ENCODE measurements around the gene DONSON.

The DONSON gene, protein sequence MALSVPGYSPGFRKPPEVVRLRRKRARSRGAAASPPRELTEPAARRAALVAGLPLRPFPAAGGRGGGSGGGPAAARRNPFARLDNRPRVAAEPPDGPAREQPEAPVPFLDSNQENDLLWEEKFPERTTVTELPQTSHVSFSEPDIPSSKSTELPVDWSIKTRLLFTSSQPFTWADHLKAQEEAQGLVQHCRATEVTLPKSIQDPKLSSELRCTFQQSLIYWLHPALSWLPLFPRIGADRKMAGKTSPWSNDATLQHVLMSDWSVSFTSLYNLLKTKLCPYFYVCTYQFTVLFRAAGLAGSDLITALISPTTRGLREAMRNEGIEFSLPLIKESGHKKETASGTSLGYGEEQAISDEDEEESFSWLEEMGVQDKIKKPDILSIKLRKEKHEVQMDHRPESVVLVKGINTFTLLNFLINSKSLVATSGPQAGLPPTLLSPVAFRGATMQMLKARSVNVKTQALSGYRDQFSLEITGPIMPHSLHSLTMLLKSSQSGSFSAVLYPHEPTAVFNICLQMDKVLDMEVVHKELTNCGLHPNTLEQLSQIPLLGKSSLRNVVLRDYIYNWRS

DNA sequence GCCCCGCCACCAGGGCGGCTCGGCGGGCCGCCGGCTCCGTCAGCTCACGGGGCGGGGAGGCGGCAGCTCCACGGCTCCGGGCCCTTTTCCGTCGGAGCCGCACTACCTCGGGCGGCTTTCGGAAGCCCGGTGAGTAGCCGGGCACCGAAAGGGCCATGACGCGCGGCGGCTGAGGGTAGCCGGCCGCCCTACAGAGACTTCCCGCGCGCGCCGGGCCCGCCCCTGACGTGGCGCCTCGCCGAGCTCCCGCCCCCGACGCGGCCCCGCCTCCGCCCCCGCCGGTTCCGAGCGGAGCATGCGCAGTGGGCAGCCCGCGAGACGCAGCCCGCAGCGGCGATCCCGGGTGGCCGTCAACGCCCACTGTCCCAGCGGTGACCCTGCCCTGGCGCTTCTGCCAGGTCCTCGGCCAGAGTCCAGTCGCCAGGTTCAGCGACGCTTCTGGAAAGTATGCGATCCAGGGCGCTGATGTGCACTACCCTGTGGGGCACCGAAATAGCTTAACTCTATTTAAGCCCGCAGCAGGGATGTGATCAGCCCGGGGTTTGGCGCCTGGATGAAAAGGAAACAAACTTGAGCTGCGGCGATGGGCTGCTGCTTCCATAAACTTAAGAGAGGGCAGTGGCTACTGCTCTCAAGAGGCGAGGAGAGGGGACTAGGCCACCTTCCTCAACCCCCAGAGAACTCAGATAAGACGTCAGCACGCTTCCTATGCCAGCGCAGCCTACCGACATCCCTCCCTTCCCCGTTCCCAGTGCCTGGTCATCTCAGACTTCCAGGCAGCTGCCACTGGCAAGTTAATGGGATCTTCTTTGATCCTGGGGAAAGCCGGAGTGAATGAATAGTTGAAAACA, at the start of gene DONSON:
Gene DONSON, minus strand, starts transcription at position 200 of the 851 bp plus-strand sequence. Its CDS starts 43 bp downstream, at position 157.
- peaks cover 27 to 35% of the 10 kb centered on the region in 2 experiments for H3K36me3 ChIP-seq (ENCODE audit: control insufficient read depth in 2 of 2, insufficient read depth in 1 of 2, low read length in 2 of 2)
- no peaks in the 10 kb centered on the region for H3K9me3 ChIP-seq (ENCODE audit: control insufficient read depth, insufficient read depth, low read depth, low read length)
- CTCF ChIA-PET, result interaction anchor here (0.6 to 7.4 kb wide), 7 partner anchors 9 to 967 kb away, joined by 3 to 79 read pairs (median 3); no protein-coding TSS in a partner anchor
- POLR2A ChIA-PET, result interaction anchor here (0.5 to 2.4 kb wide), 23 partner anchors 8 to 314 kb away, joined by 3 to 20 read pairs (median 5); partner anchors contain the start of genes DNAJC28, IFNAR1, ITSN1 and SON
- peaks cover 4% of the 10 kb centered on the region; the same call in 1 of the 2 replicates for H3K4me1 ChIP-seq (ENCODE audit: control insufficient read depth, insufficient read depth, low read length)
- peak within 1 kb of the TSS; percentile 69 for H3K4me3 ChIP-seq (ENCODE audit: low read depth, low read length)
- H3K27ac ChIP-seq (ENCODE audit: extremely low read depth, low read depth, low read length), result peak within 1 kb of the TSS; percentile 89
- no peak for TF ChIP-seq ZBTB7A (tag by site-specific recombination; IDR thresholded peaks at IDR 0.05; ENCODE audit: low read depth)
- TF ChIP-seq, protein P1, sequence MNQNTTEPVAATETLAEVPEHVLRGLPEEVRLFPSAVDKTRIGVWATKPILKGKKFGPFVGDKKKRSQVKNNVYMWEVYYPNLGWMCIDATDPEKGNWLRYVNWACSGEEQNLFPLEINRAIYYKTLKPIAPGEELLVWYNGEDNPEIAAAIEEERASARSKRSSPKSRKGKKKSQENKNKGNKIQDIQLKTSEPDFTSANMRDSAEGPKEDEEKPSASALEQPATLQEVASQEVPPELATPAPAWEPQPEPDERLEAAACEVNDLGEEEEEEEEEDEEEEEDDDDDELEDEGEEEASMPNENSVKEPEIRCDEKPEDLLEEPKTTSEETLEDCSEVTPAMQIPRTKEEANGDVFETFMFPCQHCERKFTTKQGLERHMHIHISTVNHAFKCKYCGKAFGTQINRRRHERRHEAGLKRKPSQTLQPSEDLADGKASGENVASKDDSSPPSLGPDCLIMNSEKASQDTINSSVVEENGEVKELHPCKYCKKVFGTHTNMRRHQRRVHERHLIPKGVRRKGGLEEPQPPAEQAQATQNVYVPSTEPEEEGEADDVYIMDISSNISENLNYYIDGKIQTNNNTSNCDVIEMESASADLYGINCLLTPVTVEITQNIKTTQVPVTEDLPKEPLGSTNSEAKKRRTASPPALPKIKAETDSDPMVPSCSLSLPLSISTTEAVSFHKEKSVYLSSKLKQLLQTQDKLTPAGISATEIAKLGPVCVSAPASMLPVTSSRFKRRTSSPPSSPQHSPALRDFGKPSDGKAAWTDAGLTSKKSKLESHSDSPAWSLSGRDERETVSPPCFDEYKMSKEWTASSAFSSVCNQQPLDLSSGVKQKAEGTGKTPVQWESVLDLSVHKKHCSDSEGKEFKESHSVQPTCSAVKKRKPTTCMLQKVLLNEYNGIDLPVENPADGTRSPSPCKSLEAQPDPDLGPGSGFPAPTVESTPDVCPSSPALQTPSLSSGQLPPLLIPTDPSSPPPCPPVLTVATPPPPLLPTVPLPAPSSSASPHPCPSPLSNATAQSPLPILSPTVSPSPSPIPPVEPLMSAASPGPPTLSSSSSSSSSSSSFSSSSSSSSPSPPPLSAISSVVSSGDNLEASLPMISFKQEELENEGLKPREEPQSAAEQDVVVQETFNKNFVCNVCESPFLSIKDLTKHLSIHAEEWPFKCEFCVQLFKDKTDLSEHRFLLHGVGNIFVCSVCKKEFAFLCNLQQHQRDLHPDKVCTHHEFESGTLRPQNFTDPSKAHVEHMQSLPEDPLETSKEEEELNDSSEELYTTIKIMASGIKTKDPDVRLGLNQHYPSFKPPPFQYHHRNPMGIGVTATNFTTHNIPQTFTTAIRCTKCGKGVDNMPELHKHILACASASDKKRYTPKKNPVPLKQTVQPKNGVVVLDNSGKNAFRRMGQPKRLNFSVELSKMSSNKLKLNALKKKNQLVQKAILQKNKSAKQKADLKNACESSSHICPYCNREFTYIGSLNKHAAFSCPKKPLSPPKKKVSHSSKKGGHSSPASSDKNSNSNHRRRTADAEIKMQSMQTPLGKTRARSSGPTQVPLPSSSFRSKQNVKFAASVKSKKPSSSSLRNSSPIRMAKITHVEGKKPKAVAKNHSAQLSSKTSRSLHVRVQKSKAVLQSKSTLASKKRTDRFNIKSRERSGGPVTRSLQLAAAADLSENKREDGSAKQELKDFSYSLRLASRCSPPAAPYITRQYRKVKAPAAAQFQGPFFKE (tag by site-specific recombination; IDR thresholded peaks at IDR 0.05; ENCODE audit: borderline replicate concordance), result no peak
- no peak for TF ChIP-seq ZNF555 (tag by site-specific recombination; conservative IDR thresholded peaks at IDR 0.05)
- peak; percentile 77 for TF ChIP-seq IKZF3 (tag by site-specific recombination; IDR thresholded peaks at IDR 0.05)
- TF ChIP-seq ZNF366 (tag by site-specific recombination; conservative IDR thresholded peaks at IDR 0.05), result 0 out of 2 replicates have a peak, but pooled peaks have one; percentile 27
- TF ChIP-seq ZNF140 (tag by site-specific recombination; IDR thresholded peaks at IDR 0.05), result no peak
- TF ChIP-seq ZBTB17 (tag by site-specific recombination; IDR thresholded peaks at IDR 0.05), result peak; percentile 94
- no peak for TF ChIP-seq ZNF133 (tag by site-specific recombination; IDR thresholded peaks at IDR 0.05)
- TF ChIP-seq, protein P2, sequence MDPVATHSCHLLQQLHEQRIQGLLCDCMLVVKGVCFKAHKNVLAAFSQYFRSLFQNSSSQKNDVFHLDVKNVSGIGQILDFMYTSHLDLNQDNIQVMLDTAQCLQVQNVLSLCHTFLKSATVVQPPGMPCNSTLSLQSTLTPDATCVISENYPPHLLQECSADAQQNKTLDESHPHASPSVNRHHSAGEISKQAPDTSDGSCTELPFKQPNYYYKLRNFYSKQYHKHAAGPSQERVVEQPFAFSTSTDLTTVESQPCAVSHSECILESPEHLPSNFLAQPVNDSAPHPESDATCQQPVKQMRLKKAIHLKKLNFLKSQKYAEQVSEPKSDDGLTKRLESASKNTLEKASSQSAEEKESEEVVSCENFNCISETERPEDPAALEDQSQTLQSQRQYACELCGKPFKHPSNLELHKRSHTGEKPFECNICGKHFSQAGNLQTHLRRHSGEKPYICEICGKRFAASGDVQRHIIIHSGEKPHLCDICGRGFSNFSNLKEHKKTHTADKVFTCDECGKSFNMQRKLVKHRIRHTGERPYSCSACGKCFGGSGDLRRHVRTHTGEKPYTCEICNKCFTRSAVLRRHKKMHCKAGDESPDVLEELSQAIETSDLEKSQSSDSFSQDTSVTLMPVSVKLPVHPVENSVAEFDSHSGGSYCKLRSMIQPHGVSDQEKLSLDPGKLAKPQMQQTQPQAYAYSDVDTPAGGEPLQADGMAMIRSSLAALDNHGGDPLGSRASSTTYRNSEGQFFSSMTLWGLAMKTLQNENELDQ (tag by site-specific recombination; IDR thresholded peaks at IDR 0.05; ENCODE audit: low read depth), result no peak
- TF ChIP-seq ZNF544 (tag by site-specific recombination; IDR thresholded peaks at IDR 0.05), result no peak
- TF ChIP-seq ZNF560 (tag by site-specific recombination; IDR thresholded peaks at IDR 0.05; ENCODE audit: borderline replicate concordance), result no peak
- no peak for TF ChIP-seq ZNF596 (tag by site-specific recombination; IDR thresholded peaks at IDR 0.05)
- TF ChIP-seq KLF10 (tag by site-specific recombination; IDR thresholded peaks at IDR 0.05), result peak; percentile 82
- no peak for TF ChIP-seq ZNF707 (tag by site-specific recombination; IDR thresholded peaks at IDR 0.05)
- TF ChIP-seq, protein P3, sequence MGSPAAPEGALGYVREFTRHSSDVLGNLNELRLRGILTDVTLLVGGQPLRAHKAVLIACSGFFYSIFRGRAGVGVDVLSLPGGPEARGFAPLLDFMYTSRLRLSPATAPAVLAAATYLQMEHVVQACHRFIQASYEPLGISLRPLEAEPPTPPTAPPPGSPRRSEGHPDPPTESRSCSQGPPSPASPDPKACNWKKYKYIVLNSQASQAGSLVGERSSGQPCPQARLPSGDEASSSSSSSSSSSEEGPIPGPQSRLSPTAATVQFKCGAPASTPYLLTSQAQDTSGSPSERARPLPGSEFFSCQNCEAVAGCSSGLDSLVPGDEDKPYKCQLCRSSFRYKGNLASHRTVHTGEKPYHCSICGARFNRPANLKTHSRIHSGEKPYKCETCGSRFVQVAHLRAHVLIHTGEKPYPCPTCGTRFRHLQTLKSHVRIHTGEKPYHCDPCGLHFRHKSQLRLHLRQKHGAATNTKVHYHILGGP (tag by site-specific recombination; IDR thresholded peaks at IDR 0.05), result no peak
- no peak for TF ChIP-seq ZNF302 (tag by site-specific recombination; IDR thresholded peaks at IDR 0.05; ENCODE audit: low read depth)
- TF ChIP-seq ZNF501 (tag by site-specific recombination; IDR thresholded peaks at IDR 0.05), result no peak
- TF ChIP-seq, protein P4, sequence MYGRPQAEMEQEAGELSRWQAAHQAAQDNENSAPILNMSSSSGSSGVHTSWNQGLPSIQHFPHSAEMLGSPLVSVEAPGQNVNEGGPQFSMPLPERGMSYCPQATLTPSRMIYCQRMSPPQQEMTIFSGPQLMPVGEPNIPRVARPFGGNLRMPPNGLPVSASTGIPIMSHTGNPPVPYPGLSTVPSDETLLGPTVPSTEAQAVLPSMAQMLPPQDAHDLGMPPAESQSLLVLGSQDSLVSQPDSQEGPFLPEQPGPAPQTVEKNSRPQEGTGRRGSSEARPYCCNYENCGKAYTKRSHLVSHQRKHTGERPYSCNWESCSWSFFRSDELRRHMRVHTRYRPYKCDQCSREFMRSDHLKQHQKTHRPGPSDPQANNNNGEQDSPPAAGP (tag by site-specific recombination; IDR thresholded peaks at IDR 0.05), result 0 out of 2 replicates have a peak, but pooled peaks have one; percentile 39
- peak; percentile 81 for TF ChIP-seq OSR2 (tag by site-specific recombination; IDR thresholded peaks at IDR 0.05)
- peak; percentile 45; the same call in 1 of the 2 replicates for TF ChIP-seq ZNF561 (tag by site-specific recombination; IDR thresholded peaks at IDR 0.05; ENCODE audit: borderline replicate concordance)
- no peak for TF ChIP-seq ZNF138 (tag by site-specific recombination; IDR thresholded peaks at IDR 0.05; ENCODE audit: borderline replicate concordance)
- peak; percentile 32; the same call in 1 of the 2 replicates for TF ChIP-seq TRIM28 (IDR thresholded peaks at IDR 0.05; ENCODE audit: borderline replicate concordance, low read length)
- no peak for TF ChIP-seq ZNF37A (tag by site-specific recombination; IDR thresholded peaks at IDR 0.05)
- TF ChIP-seq ZNF157 (tag by site-specific recombination; IDR thresholded peaks at IDR 0.05), result no peak

All from HEK293 (cell line).